GM12878 (cell line): ENCODE results near the gene CAPNS2. TPM values are rescaled to one million over a fixed set of nuclear protein-coding genes. Genes with fewer than 3 reads are reported as not detected.

Source experiments
- ATAC-seq: fragments of 200-7000 bp; cut with Tn5 transposase; 3 replicates; pipeline ENCODE4 v1.9.1; 2020; ENCODE audit warnings: mild to moderate bottlenecking, moderate library complexity
- BruUV-seq: library from RNA; stranded (reverse); fragments of 400-500 nt; replicated peaks from 2 replicates; lab custom pipeline; 2021; lab: Mats Ljungman, UMichigan
- CTCF ChIA-PET: fragments of 300-600 bp; sonication (Branson Sonifier 250); formaldehyde crosslinking; extraction: SDS; loops from one replicate; lab custom pipeline; 2021; ENCODE audit warnings: inconsistent platforms; lab: Yijun Ruan, JAX
- POLR2A ChIA-PET: fragments of 350-600 bp; formaldehyde crosslinking; extraction: SDS; loops from one replicate; lab custom pipeline; 2021; ENCODE audit warnings: inconsistent platforms; lab: Charles Lee
- RAD21 ChIA-PET: fragments of 300-600 bp; sonication (Branson Sonifier 250); formaldehyde crosslinking; loops from one replicate; lab custom pipeline; 2023; ENCODE audit warnings: antibody characterized with exemption; ENCODE audit not compliant: unreplicated experiment; lab: Charles Lee
- SMC1A ChIA-PET: fragments of 300-600 bp; sonication (Branson Sonifier 250); formaldehyde crosslinking; loops from one replicate; lab custom pipeline; 2023; ENCODE audit not compliant: unreplicated experiment, uncharacterized antibody; lab: Charles Lee
- DNase-seq: peaks from one replicate; pipeline ENCODE4 v3.0.0-alpha.2; 2011; ENCODE audit warnings: low read depth, low spot score
- FAIRE-seq: peaks from 3 replicates; lab custom pipeline; 2011; peaks lifted over from hg19 to GRCh38; lab: Jason Lieb, UNC
- H2AFZ ChIP-seq: 2 replicates; pipeline ENCODE4 v1.6.0; 2011; ENCODE audit warnings: low read depth, low read length, control low read depth; ENCODE audit not compliant: control insufficient read depth
- H3K27ac ChIP-seq: 2 replicates; pipeline ENCODE4 v1.5.1; 2011; ENCODE audit warnings: control low read depth; ENCODE audit not compliant: control insufficient read depth, insufficient read depth
- H3K27me3 ChIP-seq, 2 experiments: replicated peaks in 1 of 2; 2 replicates each; pipeline versions ENCODE4 v1.6.0 to v1.6.1; 2011; ENCODE audit warnings: low read length in 1 of 2; ENCODE audit not compliant: control insufficient read depth in 2 of 2, insufficient read depth in 2 of 2
- H3K36me3 ChIP-seq, 2 experiments: 2 replicates each; pipeline ENCODE4 v1.5.1; 2011; ENCODE audit warnings: low read length in 1 of 2; ENCODE audit not compliant: control insufficient read depth in 2 of 2, insufficient read depth in 2 of 2
- H3K4me1 ChIP-seq: 2 replicates; pipeline ENCODE4 v1.6.1; 2011; ENCODE audit warnings: mild to moderate bottlenecking, low read length, moderate library complexity, mixed read lengths; ENCODE audit not compliant: control insufficient read depth, insufficient read depth
- H3K4me2 ChIP-seq: 2 replicates; pipeline ENCODE4 v1.6.0; 2011; ENCODE audit warnings: control low read depth; ENCODE audit not compliant: control insufficient read depth, insufficient read depth
- H3K4me3 ChIP-seq: fragments of 200-600 bp; sonication (generic); 2 replicates; pipeline ENCODE4 v1.5.1; 2016
- H3K79me2 ChIP-seq: 2 replicates; pipeline ENCODE4 v1.6.0; 2011; ENCODE audit warnings: low read length; ENCODE audit not compliant: control insufficient read depth, insufficient read depth
- H3K9ac ChIP-seq: 2 replicates; pipeline ENCODE4 v1.8.0; 2011; ENCODE audit warnings: low read length, control low read depth, mixed read lengths; ENCODE audit not compliant: control insufficient read depth, insufficient read depth
- H3K9me3 ChIP-seq: replicated peaks from 3 replicates; pipeline ENCODE4 v1.5.1; 2011; ENCODE audit warnings: mild to moderate bottlenecking, low read length; ENCODE audit not compliant: control insufficient read depth, insufficient read depth
- H4K20me1 ChIP-seq: 2 replicates; pipeline ENCODE4 v1.6.0; 2011; ENCODE audit not compliant: control insufficient read depth, insufficient read depth
- ATF2 ChIP-seq: IDR thresholded peaks from 2 replicates; pipeline ENCODE4 v1.6.1; 2012; ENCODE audit warnings: low read length, inconsistent platforms
- ATF3 ChIP-seq: IDR thresholded peaks from 2 replicates; pipeline ENCODE4 v1.6.1; 2011; ENCODE audit warnings: low read depth, mild to moderate bottlenecking, low read length, moderate library complexity, borderline replicate concordance; ENCODE audit errors: extremely low read depth
- ATF7 ChIP-seq: fragments of 450-650 bp; IDR thresholded peaks from 2 replicates; pipeline ENCODE4 v1.6.1; 2016; ENCODE audit warnings: low read depth, mild to moderate bottlenecking
- CBX5 ChIP-seq: sonication (generic); IDR thresholded peaks from 2 replicates; pipeline ENCODE4 v1.6.1; 2016; ENCODE audit warnings: low read depth, moderate library complexity, mild to moderate bottlenecking, inconsistent platforms
- MYB ChIP-seq: fragments of 150-350 bp; IDR thresholded peaks from 2 replicates; pipeline ENCODE4 v1.6.1; 2014; ENCODE audit warnings: mild to moderate bottlenecking, low read depth, low read length, borderline replicate concordance
- NR2C2 ChIP-seq: IDR thresholded peaks from 2 replicates; pipeline ENCODE4 v1.6.1; 2011; ENCODE audit warnings: borderline replicate concordance, low read depth; ENCODE audit not compliant: control insufficient read depth, insufficient read length
- PRDM15 ChIP-seq: fragments of 450-650 bp; formaldehyde crosslinking; IDR thresholded peaks from 2 replicates; pipeline ENCODE4 v1.4.0; 2020; ENCODE audit warnings: mild to moderate bottlenecking, moderate library complexity
- SMAD1 ChIP-seq: fragments of 450-650 bp; IDR thresholded peaks from 2 replicates; pipeline ENCODE4 v1.6.1; 2018; ENCODE audit warnings: mild to moderate bottlenecking, low read depth; ENCODE audit not compliant: partially characterized antibody
- WGBS: methylation state at CpG from one replicate; pipeline ENCODE4 v1.1.6; 2016; ENCODE audit warnings: low lambda C conversion rate; ENCODE audit not compliant: insufficient replicate concordance, insufficient coverage; ENCODE audit errors: missing lambda C conversion rate; 5-methylcytosine and 5-hydroxymethylcytosine counted together
- in situ Hi-C: fragments of 300-500 bp; cut with MboI; formaldehyde crosslinking; loops from 9 replicates; pipeline ENCODE4 v1.14.3; 2018; ENCODE audit warnings: mixed read lengths
- intact Hi-C: fragments of 100-400 bp; cut with micrococcal nuclease; formaldehyde crosslinking; loops from one replicate; pipeline ENCODE4 v1.14.2; 2022; ENCODE audit not compliant: unreplicated experiment
- polyA plus RNA-seq, 11 experiments: library from polyadenylated mRNA; depleted of rRNA in 4 of 11; unstranded in 6 of 11; stranded (reverse) in 5 of 11; fragments of >200 nt; fragmentation: Nextera tagmentation in 4 of 11; fragmentation: Illumina TruSeq in 1 of 11; extraction: Ambion mirVana in 4 of 11; extraction: Trizol in 1 of 11; gene quantifications; 1 replicate in 1 of 11; 2 replicates in 10 of 11; pipeline versions ENCODE4 v1.2.1 to v1.2.3, GENCODE V29; 2011 to 2016; ENCODE audit warnings: inconsistent platforms in 2 of 11, missing spikeins in 2 of 11, low read depth in 1 of 11
- total RNA-seq, 4 experiments: library from RNA; depleted of rRNA in 3 of 4; stranded (reverse); fragments of >200 nt in 3 of 4; fragmentation: Illumina TruSeq in 1 of 4; extraction: Trizol in 1 of 4; gene quantifications; 2 replicates each; pipeline versions ENCODE4 v1.2.1 to v1.2.3, GENCODE V29; 2013 to 2021

Gene CAPNS2
- total and polyA plus RNA-seq, 10 of the 15 experiments (the other 5 are each of a cell fraction or from before 2014, with no cell fraction given) = not detected

GRCh38 chr16:55526441-55526840 lies 40.0 kb upstream of the CAPNS2 start:
- WGBS = 45% methylated on average over 2 of the region's 2 CpGs

More at GRCh38 chr16:55526441-55526840, 40.0 kb upstream of the CAPNS2 start:
- no peak overlapping the region for H3K4me3 ChIP-seq
- no peak for DNase-seq
- ChIA-PET CTCF (no interaction called here), RAD21 (no interaction called here), POLR2A (no interaction called here), SMC1A (no interaction called here)
- in situ Hi-C loops (no loop called here), intact Hi-C loops (no loop called here)
- FAIRE-seq = no peak
- H4K20me1 ChIP-seq = no peaks in the 10 kb centered on the region
- H3K27ac ChIP-seq = no peak overlapping the region
- H3K27me3 ChIP-seq = no peaks in the 10 kb centered on the region
- no TSS peak for BruUV-seq
- no peak for TF ChIP-seq ATF7
- no peak for TF ChIP-seq PRDM15 (CRISPR knock-in tag)
- TF ChIP-seq SMAD1 = no peak
- TF ChIP-seq NR2C2 = no peak
- no peak for TF ChIP-seq ATF2
- TF ChIP-seq CBX5 = no peak
- TF ChIP-seq ATF3 = no peak
- no peak for TF ChIP-seq MYB
- H3K4me1 ChIP-seq = no peaks in the 10 kb centered on the region
- H3K9ac ChIP-seq = no peak overlapping the region
- H3K79me2 ChIP-seq = no peaks in the 10 kb centered on the region
- H2AFZ ChIP-seq = no peak overlapping the region
- no peaks in the 10 kb centered on the region for H3K36me3 ChIP-seq
- no peaks in the 10 kb centered on the region for H3K9me3 ChIP-seq
- ATAC-seq = no peak
- no peak overlapping the region for H3K4me2 ChIP-seq
